Keratinocyte (primary cell): ENCODE measurements around the gene TBC1D8. TPM values are rescaled to one million over a fixed set of nuclear protein-coding genes. Genes with fewer than 3 reads are reported as not detected.
A peak's percentile ranks its signal among the peaks of the same experiment; 100 is the strongest.

Source experiments
- DNase-seq: peaks from one replicate; pipeline ENCODE4 v3.0.0-alpha.2; 2011; ENCODE audit warnings: low read depth, missing footprints, low spot score
- FAIRE-seq: peaks from 2 replicates; lab custom pipeline; 2011; peaks lifted over from hg19 to GRCh38; lab: Jason Lieb, UNC
- H2AFZ ChIP-seq: 2 replicates; pipeline ENCODE4 v1.6.0; 2012; ENCODE audit warnings: low read length, control low read depth, inconsistent platforms; ENCODE audit not compliant: control insufficient read depth
- H3K27ac ChIP-seq: 2 replicates; pipeline ENCODE4 v1.5.1; 2011; ENCODE audit warnings: low read length; ENCODE audit not compliant: control insufficient read depth, insufficient read depth
- H3K27me3 ChIP-seq: 3 replicates; pipeline ENCODE4 v1.6.0; 2011; ENCODE audit warnings: low read length; ENCODE audit not compliant: control insufficient read depth, insufficient read depth; ENCODE audit errors: extremely low read depth
- H3K36me3 ChIP-seq, 2 experiments: 2 replicates in 1 of 2; 3 replicates in 1 of 2; pipeline ENCODE4 v1.5.1; 2011; ENCODE audit warnings: low read length in 2 of 2, mild to moderate bottlenecking in 1 of 2; ENCODE audit not compliant: control insufficient read depth in 2 of 2, insufficient read depth in 2 of 2; ENCODE audit errors: extremely low read depth in 1 of 2
- H3K4me1 ChIP-seq: 3 replicates; pipeline ENCODE4 v1.5.1; 2011; ENCODE audit warnings: low read length; ENCODE audit not compliant: control insufficient read depth, insufficient read depth; ENCODE audit errors: extremely low read depth
- H3K4me2 ChIP-seq: 3 replicates; pipeline ENCODE4 v1.6.0; 2011; ENCODE audit warnings: low read depth, low read length; ENCODE audit not compliant: control insufficient read depth, insufficient read depth; ENCODE audit errors: extremely low read depth
- H3K4me3 ChIP-seq, 3 experiments: fragments of 200-600 bp in 1 of 3; sonication (generic) in 1 of 3; 2 replicates in 2 of 3; 3 replicates in 1 of 3; pipeline ENCODE4 v1.5.1; 2011 to 2016; ENCODE audit warnings: low read length in 3 of 3, mild to moderate bottlenecking in 3 of 3, control low read depth in 2 of 3, inconsistent platforms in 1 of 3, low read depth in 1 of 3, mixed read lengths in 1 of 3, mixed run types in 1 of 3, moderate library complexity in 1 of 3; ENCODE audit not compliant: control insufficient read depth in 2 of 3, insufficient read depth in 2 of 3; ENCODE audit errors: extremely low read depth in 1 of 3
- H3K79me2 ChIP-seq: 2 replicates; pipeline ENCODE4 v1.6.0; 2012; ENCODE audit warnings: low read length; ENCODE audit not compliant: control insufficient read depth, insufficient read depth
- H3K9ac ChIP-seq: 3 replicates; pipeline ENCODE4 v1.6.0; 2011; ENCODE audit warnings: low read length; ENCODE audit not compliant: control insufficient read depth, insufficient read depth; ENCODE audit errors: extremely low read depth
- H3K9me1 ChIP-seq: 3 replicates; pipeline ENCODE4 v1.6.0; 2011; ENCODE audit warnings: low read length; ENCODE audit not compliant: control insufficient read depth, insufficient read depth; ENCODE audit errors: extremely low read depth
- H3K9me3 ChIP-seq: 2 replicates; pipeline ENCODE4 v1.5.1; 2012; ENCODE audit warnings: low read depth, low read length; ENCODE audit not compliant: control insufficient read depth
- H4K20me1 ChIP-seq: 3 replicates; pipeline ENCODE4 v1.6.0; 2011; ENCODE audit warnings: low read length; ENCODE audit not compliant: control insufficient read depth, insufficient read depth; ENCODE audit errors: extremely low read depth
- EZH2 ChIP-seq: IDR thresholded peaks from one replicate; pipeline ENCODE4 v1.6.1; 2012; ENCODE audit warnings: inconsistent platforms, mild to moderate bottlenecking, low read length, moderate library complexity
- dilution Hi-C: fragments of 300-500 bp; cut with MboI; formaldehyde crosslinking; loops from one replicate; pipeline ENCODE4 v1.7.0; 2020; ENCODE audit warnings: low sequenced_read_pairs; ENCODE audit not compliant: extremely low pct_ligation_motif_present
- polyA plus RNA-seq, 5 experiments: library from polyadenylated mRNA; depleted of rRNA in 3 of 5; stranded (reverse) in 3 of 5; stranded (forward) in 1 of 5; unstranded in 1 of 5; fragments of >200 nt; gene quantifications; 1 replicate in 1 of 5; 2 replicates in 3 of 5; 3 replicates in 1 of 5; pipeline versions ENCODE4 v1.2.1 to v1.2.3, GENCODE V29; 2011 to 2012; ENCODE audit warnings: missing spikeins in 2 of 5, low read depth in 1 of 5, low replicate concordance in 1 of 5
- TF ChIP-seq, protein P1 (sequence below), 3 experiments: IDR thresholded peaks in 1 of 3; conservative IDR thresholded peaks in 1 of 3; optimal IDR thresholded peaks in 1 of 3; 2 replicates in 2 of 3; 3 replicates in 1 of 3; pipeline versions ENCODE3 to v1.5.1; 2011; ENCODE audit warnings: low read length in 3 of 3, mild to moderate bottlenecking in 3 of 3, moderate library complexity in 2 of 3, control low read depth in 1 of 3, inconsistent platforms in 1 of 3; ENCODE audit not compliant: insufficient read depth in 2 of 3; ENCODE audit errors: extremely low read depth in 1 of 3

TBC1D8 gene
- polyA plus RNA-seq, 1 donor (not counting 4 experiments of a cell fraction or from before 2014, with no cell fraction given): 13.8 TPM

GRCh38 chr2:101076581-101076980 lies 74.6 kb downstream of the TBC1D8 start:
- H3K9me1 ChIP-seq: no peaks in the 10 kb centered on the region
- no peaks in the 10 kb centered on the region for H3K79me2 ChIP-seq
- dilution Hi-C loops: no loop called here
- H3K9ac ChIP-seq: no peak overlapping the region
- H3K27ac ChIP-seq: no peak overlapping the region
- no peaks in the 10 kb centered on the region for H3K36me3 ChIP-seq
- H3K27me3 ChIP-seq: no peaks in the 10 kb centered on the region
- no peak overlapping the region for H2AFZ ChIP-seq
- no peak overlapping the region for H3K4me2 ChIP-seq
- no peaks in the 10 kb centered on the region for H3K4me1 ChIP-seq
- FAIRE-seq: no peak
- H4K20me1 ChIP-seq: no peaks in the 10 kb centered on the region
- DNase-seq: no peak
- no peaks in the 10 kb centered on the region for H3K9me3 ChIP-seq
- TF ChIP-seq, protein P1, sequence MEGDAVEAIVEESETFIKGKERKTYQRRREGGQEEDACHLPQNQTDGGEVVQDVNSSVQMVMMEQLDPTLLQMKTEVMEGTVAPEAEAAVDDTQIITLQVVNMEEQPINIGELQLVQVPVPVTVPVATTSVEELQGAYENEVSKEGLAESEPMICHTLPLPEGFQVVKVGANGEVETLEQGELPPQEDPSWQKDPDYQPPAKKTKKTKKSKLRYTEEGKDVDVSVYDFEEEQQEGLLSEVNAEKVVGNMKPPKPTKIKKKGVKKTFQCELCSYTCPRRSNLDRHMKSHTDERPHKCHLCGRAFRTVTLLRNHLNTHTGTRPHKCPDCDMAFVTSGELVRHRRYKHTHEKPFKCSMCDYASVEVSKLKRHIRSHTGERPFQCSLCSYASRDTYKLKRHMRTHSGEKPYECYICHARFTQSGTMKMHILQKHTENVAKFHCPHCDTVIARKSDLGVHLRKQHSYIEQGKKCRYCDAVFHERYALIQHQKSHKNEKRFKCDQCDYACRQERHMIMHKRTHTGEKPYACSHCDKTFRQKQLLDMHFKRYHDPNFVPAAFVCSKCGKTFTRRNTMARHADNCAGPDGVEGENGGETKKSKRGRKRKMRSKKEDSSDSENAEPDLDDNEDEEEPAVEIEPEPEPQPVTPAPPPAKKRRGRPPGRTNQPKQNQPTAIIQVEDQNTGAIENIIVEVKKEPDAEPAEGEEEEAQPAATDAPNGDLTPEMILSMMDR (optimal IDR thresholded peaks at IDR 0.05 in 1 of 3, IDR thresholded peaks at IDR 0.05 in 1 of 3, conservative IDR thresholded peaks at IDR 0.05 in 1 of 3; ENCODE audit: extremely low read depth in 1 of 3, insufficient read depth in 2 of 3, low read length in 3 of 3): no peak
- TF ChIP-seq EZH2: no peak
- H3K4me3 ChIP-seq: no peak overlapping the region

DNA sequence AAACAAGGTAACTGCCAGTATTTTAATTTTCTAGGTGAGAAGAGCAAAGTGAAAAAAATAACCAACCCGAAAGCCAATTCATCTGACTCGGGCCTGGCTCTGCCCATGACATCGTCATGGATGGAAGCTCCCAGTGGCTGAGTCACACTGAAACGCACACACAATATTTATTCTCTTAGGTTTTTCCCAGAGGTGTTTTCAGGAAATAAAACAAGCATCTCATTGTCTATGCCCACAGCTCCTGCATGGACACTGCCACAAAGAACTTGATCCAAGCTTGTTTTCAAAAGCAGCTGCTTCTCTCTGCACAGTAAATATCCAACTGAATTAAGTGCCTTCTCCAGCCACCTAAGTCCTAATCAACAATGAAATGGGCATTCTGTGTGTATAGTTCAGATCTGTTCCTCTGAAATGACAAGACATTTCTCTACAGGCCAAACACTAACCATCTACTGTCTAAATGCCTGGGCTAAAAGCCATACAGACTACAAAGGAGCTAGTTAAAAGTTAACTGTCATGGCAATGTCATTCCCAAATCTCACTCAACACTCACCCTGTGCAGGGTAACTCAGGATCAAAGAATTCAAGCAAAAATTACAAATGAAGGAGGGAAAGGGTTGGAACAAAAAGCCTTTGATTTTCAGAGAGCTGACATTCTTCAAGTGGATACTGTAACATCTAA lies 86.2 kb downstream of the TBC1D8 start:
- dilution Hi-C loops: no loop called here
- Histone ChIP-seq H3K9ac (peak overlapping the region; percentile 69), H3K4me1 (peaks cover 20% of the 10 kb centered on the region), H3K9me3 (no peaks in the 10 kb centered on the region), H2AFZ (peak overlapping the region; percentile 8), H3K9me1 (no peaks in the 10 kb centered on the region), H3K4me2 (peak overlapping the region; percentile 57), H3K4me3 (no peak overlapping the region), H3K79me2 (peaks cover 21% of the 10 kb centered on the region), H3K27me3 (no peaks in the 10 kb centered on the region), H4K20me1 (no peaks in the 10 kb centered on the region), H3K36me3 (no peaks in the 10 kb centered on the region), H3K27ac (peak overlapping the region; percentile 86)
- FAIRE-seq: peak; percentile 87
- DNase-seq: no peak
- TF ChIP-seq EZH2: no peak
- TF ChIP-seq, protein P1 (optimal IDR thresholded peaks at IDR 0.05 in 1 of 3, IDR thresholded peaks at IDR 0.05 in 1 of 3, conservative IDR thresholded peaks at IDR 0.05 in 1 of 3; ENCODE audit: extremely low read depth in 1 of 3, insufficient read depth in 2 of 3, low read length in 3 of 3): no peak
